Measurements from ENCODE around the gene INO80D.
"Not testable (repeated sequence)": the region's sequence is repeated elsewhere in the genome, so short reads cannot be mapped to it uniquely, and the experiment has no call there.

The INO80D gene

DNA sequence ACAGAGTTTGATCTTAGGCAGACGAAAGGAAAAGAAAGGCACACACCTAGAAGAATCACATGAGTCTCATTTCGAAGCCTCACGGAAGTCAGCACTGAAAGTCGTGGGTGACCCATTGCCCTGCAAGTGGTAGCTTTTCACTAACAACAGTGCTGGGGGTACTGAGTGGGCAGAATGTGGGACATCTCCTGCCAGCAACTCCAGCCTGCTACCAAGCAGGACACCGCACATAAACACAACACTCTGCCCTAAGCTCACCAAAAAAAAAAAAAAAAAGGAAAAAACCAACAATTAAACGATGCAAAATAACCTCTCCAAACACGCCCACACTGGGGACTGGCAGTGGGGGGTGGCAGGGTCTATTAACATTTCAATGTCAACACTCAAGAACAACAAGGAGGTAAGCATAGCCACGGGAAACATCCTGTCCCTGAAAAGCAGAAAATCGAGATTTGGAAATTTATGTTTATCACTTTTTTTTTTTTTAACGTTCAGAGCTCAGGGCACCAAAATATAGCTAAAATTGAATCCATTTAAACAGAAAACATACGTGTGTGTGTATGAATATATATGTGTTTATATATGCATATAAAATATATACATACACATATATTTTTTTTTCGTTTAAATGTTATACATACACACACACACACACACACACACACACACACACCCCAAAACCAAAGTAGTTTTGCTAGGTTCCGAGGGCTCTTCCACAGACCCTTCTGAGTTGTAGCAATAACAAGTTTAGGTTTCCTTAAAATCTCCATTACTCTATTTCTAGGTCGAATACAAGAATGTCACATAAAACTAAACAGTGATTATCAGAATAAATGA is 2.2 kb downstream of the INO80D start:
- no peak for DNase-seq

GRCh38 chr2:206082298-206082843 is 3.6 kb downstream of the INO80D start:
- DNase-seq: no peak

DNA sequence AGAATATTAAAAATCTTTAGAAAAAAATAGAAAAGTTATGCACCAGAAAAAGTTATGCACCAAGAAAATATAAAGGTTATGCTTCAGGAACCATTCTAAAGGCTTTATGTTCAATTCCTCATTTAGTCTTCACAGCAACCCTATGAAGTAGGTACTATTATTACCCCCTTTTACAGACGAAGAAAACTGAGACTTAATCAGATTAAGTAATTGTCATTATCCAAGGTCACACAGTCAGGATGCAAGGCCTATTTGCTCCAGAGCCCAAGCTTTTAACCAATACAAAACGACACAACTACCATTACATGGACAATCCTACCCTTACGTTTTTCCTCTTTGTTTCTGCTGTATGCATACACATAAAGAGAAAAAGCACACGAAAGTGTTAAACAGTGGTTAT is 5.0 kb downstream of the INO80D start:
- DNase-seq: no peak

DNA sequence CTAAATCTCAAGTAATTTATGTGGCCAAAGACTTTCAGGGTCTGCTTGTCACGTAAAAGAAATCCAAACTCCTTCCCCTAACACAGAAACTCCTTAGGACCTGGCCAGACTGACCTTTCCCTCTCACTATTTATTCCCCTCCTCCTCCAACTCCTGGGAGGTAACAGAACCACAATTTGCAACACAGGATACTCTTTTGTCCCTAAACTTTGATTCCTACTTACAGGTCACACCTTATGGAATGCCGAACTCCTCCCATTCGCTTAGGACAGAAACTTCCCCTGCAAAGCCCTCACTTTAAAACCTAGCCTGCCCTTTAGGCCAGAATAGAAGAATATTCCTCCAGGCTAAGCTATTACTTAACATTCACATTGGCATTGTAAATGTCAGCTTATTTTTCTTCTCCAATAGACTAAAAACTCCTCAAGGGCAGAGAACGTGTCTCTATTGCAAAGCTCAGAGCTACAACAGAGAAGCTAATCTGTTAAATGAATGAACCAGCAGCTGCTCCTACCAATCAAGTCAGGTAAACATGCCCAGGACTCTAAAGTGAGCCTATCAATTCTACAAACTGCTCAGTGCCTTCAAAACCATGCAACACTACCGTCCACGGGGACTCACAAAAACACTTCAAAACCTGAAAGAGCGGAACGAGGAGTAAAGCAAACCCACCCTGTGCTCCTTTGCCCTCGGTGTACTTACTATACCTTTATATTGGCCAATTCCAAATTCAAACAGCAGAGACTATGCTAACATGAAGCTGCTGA is 6.1 kb downstream of the INO80D start:
- no peak for DNase-seq

DNA sequence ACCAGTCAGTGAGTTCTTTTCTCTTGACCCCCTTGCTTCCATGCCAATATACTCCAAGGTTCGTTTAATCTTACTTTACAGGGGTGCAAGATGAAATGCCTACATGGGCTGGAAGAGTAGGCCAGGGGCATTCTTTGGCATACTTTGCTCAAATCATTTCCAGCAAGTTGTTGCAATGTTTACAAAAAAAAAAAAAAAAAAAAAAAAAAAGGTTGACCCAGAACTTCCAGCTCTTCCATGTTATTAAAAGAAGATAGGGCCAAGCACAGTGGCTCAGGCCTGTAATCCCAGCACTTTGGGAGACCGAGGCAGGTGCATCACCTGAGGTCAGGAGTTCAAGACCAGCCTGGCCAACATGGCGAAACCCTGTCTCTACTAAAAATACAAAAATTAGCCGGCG is 8.1 kb downstream of the INO80D start:
- not testable (repeated sequence) for DNase-seq

DNA sequence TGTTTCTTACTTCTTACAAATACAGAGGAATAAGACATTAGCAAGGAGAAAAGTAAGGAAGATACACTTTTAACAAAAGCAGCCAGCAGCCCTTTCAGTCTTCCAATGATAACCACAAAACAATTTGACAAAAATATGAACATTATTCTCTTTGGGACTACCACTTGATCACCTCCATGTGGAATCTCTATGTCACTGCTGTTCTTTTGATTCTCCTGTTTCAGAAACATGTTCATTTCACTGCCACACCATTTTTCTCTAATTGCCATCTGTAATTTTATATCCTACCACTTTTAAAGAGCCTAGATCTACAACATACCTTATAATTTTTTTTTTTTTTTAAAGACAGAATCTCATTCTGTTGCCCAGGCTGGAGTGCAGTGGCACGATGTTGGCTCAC is 10.9 kb downstream of the INO80D start:
- no peak for DNase-seq

GRCh38 chr2:206071807-206072206 is 14.2 kb downstream of the INO80D start:
- DNase-seq: no peak

DNA sequence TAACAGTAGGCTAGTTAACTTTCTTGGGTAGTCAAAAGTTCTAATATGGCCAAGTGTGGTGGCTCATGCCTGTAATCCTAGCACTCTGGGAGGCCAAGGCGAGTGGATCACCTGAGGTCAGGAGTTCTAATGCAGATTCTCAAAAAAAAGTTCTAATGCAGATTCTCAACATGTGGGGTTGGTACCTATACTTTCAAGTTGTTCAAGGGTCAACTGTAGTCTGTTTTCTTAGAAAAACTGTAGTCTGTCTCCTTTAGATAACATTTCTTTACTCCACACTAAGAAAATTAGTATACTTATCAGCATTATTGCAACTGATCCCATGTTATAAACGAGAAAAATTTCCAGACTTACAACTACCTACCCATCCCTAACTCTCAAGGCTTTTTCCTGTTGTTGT is 16.6 kb downstream of the INO80D start:
- no peak for DNase-seq

GRCh38 chr2:206068207-206068606 is 17.8 kb downstream of the INO80D start:
- no peak for DNase-seq

GRCh38 chr2:206064077-206064476 is 21.9 kb downstream of the INO80D start:
- DNase-seq: no peak

- DNase-seq: no peak
Observed at GRCh38 chr2:206063635-206064034, 22.3 kb downstream of the INO80D start.

DNA sequence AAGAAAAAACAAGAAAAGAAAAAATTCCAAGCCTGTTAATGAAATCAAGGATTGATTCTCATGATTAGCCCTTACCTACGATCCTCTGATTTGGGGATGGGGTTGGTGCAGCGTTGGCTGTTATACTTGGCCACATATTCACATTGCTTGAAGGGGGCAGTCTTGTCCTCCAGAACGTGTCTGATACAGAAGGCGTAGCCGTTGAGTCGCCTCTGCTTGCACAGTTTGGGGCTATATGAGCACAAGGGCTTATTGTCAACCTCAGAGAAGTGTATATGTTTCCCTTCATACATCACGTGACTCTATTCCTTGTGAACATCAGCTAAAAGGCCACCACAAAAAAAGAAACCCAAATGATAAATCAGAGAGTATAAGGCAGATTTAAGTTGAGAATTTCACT is 23.2 kb downstream of the INO80D start:
- no peak for DNase-seq

DNA sequence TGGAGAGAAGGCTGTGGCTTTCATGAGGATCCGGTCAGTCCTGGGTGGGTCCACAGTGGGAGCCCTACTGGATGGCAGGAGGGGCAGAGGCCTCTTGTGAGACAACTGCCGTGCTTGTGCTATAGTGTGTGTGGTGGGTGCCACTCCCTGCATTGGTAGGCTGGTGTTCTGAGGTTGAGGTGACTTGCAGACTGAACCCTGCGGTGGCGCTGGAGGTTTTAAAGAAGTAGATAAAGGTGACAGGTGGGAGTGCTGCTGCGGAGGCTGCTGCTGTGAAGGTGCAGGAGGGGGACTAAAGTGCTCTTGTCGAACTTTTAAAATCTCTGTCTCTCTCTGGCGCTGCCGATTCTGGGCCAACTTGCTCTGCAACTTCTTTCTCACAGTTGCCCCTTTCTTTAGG is 29.7 kb downstream of the INO80D start:
- no peak for DNase-seq

- DNase-seq: no peak
Observed at GRCh38 chr2:206054952-206055351, 31.0 kb downstream of the INO80D start.

DNA sequence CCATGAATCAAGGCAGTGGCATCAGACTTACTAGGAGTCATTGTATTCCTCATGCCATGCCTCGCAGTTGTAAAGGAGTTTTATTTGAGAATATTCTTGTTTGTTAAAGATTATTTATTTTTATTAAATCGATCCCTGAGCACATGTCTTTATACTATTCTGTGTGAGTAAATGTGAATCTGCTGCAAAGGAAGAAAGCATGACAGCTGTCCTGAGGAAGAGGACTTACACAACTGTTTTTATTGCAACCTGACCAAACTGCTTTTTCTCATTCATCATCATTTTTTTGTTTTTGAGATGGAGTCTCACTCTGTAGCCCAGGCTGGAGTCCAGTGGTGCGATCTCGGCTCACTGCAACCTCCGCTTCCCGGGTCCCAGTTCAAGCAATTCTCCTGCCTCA is 34.1 kb downstream of the INO80D start:
- DNase-seq: no peak

DNA sequence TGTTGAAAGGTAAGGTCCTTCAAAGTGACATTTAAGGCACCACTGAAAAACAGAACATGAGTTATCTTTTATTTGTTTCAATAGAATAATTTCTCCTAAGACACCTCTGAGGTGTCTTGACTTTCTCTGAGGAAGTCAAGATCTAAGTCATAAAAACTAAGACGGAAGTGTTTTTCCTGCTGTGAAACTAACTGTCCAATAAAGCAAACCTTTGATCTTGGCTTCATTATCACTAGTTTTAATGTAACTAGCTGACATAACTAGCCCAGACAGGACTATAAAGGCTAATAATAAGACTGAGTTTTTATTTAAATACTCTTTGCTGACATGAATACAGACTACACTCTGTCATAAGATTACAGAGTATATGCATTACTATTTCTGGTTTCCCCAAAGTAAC is 36.6 kb downstream of the INO80D start:
- no peak for DNase-seq

- DNase-seq: no peak
Observed at GRCh38 chr2:206045251-206045650, 40.7 kb downstream of the INO80D start.

DNA sequence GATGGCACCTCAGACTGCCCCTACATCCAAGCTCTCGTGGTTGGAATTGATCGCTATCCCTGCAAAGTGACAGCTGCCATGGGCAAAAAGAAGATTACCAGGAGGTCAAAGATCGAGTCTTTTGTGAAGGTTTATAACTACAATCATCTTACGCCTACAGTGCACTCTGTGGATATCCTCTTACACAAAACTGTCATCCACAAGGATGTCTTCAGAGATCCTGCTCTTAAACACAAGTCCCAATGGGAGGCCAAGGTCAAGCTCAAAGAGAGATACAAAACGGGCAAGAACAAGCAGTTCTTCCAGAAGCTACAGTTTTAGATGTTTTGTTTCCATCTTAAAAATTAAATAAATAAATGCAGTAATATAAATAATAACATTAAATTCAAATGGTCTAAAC is 45.4 kb downstream of the INO80D start:
- no peak for DNase-seq

DNA sequence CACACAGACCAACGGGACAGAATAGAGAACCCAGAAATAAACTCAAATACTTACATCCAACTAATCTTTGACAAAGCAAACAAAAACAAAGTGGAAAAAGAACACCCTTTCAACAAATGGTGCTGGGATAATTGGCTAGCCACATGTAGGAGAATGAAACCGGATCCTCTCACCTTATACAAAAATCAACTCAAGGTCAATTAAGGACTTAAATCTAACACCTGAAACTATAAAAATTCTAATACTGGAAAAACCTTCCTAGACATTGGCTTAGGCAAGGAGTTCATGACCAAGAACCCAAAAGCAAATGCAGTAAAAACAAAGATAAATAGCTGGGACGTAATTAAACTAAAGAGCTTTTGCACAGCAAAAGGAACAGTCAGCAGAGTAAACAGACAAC is 50.6 kb downstream of the INO80D start:
- DNase-seq: not testable (repeated sequence)

DNA sequence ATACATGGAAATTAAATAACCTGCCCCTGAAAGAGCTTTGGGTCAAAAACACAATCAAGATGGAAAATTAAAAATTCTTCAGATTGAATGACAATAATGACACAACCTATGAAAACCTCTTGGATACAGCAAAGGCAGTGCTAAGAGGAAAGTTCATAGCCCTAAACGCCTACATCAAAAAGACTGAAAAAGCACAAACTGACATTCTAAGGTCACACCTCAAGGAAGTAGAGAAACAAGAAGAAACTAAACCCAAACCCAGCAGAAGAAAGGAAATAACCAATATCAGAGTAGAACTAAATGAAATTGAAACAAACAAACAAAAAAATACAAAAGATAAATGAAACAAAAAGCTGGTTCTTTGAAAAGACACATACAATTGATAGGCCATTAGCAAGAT is 52.5 kb downstream of the INO80D start:
- DNase-seq: not testable (repeated sequence)

DNA sequence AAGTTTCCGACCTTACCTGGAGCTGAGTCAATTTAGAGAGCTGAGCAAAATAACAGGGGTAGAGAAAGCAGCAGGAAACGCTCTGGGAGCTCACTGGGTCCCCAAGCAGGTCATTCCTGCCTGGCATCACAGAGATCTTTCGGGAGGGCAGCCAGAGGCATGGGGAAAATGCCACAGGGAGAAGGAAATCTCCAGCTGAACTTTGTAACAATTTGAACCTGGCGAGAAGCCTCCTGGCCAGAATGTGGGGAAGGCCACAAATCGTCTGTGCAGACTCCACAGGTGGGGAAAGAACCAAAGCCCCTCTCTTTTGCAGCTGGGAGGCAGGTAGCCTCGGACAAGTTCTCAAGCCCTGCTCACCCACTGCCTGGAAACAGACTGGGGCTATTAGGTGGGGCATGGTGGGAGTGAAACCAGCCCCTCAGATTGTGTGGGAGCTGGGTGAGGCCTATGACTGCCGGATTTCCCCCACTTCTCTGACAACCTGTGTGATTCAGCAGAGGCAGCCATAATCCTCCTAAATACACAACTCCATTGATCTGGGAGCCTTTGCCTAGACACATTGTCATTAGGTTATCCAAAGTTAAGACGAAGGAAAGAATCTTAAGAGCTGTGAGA is 53.9 kb downstream of the INO80D start:
- no peak for DNase-seq

DNA sequence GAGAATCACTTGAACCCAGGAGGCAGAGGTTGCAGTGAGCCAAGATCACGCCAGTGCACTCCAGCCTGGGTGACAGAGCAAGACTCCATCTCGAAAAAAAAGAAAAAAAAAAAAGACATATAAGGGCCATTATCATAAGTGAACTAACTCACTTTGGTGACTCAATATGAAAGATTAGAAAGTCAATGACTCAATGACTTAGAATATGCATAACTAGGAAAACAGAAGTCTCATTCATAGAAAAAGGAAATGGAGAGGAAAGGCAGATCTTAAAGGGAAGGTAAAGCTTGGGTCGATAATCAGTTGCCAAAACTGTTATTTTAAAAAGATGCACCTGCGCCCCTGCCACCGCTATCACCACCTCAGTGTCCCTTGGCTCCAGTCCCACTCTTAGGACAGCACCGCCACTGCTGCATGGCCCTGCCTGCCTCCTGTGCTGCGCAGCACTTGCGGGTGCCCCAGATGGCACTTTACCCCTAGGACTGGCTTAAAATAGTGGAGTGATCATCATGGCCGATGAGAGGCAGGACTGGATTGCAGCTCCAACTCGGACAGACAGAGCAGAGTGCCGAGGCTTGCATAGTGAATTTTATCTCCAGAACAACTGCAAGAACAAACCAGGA is 54.7 kb downstream of the INO80D start:
- no peak for DNase-seq

- no peak for DNase-seq
Observed at GRCh38 chr2:206028101-206028500, 57.9 kb downstream of the INO80D start.

All from NCI-H1436 treated with DMSO at 0.1 percent for 48 hours (cell line).